DMS 273 (cell line): ENCODE results near the gene SLC52A3.

Source experiments
- DNase-seq: peaks from one replicate; lab custom pipeline; 2025; ENCODE audit not compliant: unreplicated experiment; lab: John Stamatoyannopoulos, UW

SLC52A3 gene

GRCh38 chr20:770691-771090 lies 2.4 kb upstream of the SLC52A3 start:
- DNase-seq = no peak

DNA sequence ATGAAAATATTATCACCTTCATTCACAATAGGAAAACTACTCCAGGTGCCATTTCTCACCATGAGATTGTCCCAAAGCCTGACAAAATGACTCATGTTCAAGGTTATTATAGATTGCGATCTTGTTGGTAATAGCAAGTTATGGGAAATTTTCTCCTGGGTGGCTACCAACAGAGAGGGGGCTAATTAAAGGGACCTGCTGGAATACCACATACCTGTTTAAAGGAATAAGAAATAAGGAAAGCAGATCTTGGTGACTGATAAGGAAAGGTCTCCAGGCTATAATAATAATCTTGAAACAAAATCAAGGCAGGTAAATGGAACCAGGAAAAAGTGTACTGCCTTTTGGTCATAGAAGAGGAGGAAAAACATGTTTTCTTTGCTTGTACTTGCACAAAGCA lies 1.4 kb downstream of the SLC52A3 start:
- DNase-seq = no peak

DNA sequence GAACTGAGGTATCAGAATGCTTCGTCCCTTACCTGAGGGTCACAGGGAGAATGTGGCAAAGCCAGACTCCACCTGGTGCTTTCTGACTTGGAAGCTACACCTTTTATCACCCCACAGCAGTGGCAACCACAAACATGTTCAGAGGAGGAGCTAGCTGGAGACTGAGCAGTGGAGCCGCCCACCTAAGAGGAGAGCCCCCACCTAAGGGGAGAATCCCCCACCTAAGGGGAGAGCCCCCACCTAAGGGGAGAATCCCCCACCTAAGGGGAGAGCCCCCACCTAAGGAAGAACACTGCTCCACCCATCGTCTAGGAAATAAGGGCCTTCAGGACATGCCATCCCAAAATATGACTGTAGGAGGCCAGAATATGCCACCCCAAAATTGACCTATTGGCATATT lies 4.0 kb downstream of the SLC52A3 start:
- no peak for DNase-seq

- DNase-seq = no peak
These were observed 6.6 kb downstream of the SLC52A3 start for GRCh38 chr20:761418-762381.

GRCh38 chr20:760751-761417 lies 7.4 kb downstream of the SLC52A3 start:
- DNase-seq = peak; percentile 43

GRCh38 chr20:757506-757905 lies 10.8 kb downstream of the SLC52A3 start:
- no peak for DNase-seq

DNA sequence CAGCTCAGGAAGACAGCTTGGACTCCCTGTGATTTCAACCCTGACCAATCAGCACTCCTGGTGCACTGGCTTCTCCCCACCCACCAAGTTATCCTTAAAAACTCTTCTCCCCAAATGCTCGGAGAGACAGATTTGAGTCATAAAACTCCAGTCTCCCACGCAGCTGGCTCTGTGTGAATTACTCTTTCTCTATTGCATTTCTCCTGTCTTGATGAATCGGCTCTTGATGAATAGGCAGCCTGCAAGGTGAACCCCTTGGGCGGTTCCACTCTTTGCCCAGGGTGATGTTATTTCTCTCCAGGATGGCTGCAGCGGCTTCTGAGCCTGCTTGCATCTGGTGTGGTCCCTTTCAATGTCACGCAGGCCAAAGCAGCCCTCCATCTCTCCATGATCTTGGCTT lies 12.4 kb downstream of the SLC52A3 start:
- no peak for DNase-seq

- DNase-seq = no peak
These were observed 13.4 kb downstream of the SLC52A3 start for GRCh38 chr20:754904-755303.

DNA sequence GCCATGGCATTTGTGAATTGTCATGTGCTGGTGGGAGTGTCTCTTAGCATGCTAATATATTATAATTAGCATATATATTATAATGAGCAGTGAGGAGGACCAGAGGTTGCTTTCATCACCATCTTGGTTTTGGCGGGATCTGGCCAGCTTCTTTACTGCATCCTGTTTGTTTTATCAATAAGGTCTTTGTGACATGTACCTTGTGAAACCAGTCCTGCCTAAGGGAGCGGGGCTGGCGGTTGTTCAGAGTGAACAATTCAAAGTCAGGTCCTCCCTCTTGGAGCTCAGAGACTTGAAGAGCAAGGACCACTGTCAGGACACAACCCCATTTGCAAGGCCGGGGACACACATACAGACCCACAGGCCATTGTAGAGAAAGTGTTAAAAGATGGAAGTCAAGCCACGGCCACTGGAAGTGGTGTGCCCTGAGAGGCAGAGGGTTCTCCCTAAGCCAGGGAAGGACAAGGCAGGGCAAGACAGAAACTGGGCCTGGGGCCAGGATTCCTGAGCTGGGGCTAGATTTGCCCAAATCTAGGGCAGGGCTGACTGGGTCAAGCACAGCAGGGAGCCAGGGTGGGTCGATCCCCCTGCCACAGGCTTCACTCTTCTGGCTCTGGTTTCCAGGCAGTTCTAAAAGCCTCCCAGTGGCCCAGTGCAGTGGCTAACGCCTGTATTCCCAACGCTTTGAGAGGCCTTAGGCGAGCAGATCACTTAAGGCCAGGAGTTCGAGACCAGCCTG lies 14.2 kb downstream of the SLC52A3 start:
- no peak for DNase-seq

- peak; percentile 31 for DNase-seq
These were observed 15.2 kb downstream of the SLC52A3 start for GRCh38 chr20:753136-753535.

- no peak for DNase-seq
These were observed 16.0 kb downstream of the SLC52A3 start for GRCh38 chr20:752291-752690.

- no peak for DNase-seq
These were observed 16.5 kb downstream of the SLC52A3 start for GRCh38 chr20:751761-752160.

DNA sequence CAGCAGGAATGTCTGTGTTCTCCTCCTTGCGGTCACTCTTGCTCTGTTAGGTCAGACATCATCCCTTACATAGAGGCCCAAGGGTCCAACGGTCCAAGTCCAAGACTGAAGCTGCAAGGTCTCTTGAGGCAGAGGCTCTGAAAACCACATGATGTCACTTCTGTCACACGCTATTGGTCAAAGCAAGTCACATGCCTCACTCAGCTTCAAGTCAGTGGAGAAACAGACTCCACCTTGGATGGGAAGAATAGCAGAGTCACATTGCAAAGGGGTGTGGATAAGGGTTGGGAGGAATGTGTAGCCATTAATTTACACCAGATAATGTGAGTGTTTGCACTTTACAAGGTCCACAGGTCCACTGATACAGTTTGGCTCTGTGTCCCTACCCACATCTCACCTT lies 17.5 kb downstream of the SLC52A3 start:
- DNase-seq = peak; percentile 21

- peak; percentile 31 for DNase-seq
These were observed 22.5 kb downstream of the SLC52A3 start for GRCh38 chr20:745683-746301.

- no peak for DNase-seq
These were observed 26.1 kb downstream of the SLC52A3 start for GRCh38 chr20:742156-742555.

DNA sequence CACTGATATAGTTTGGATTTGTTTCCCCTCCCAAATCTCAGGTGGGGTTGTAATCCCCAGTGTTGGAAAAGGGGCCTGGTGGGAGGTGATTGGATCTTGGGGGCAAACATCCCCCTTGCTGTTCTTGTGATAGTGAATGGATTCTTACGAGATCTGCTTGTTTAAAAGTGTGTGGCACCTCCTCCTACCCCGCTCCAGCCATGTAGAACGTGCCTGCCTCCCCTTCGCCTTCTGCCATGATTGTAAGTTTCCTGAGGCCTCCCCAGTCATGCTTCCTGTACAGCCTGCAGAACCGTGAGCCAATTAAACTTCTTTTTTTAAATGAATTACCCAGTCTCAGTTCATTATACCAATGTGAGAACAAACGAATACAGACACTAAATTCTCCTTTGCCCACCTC lies 26.7 kb downstream of the SLC52A3 start:
- DNase-seq = no peak

- DNase-seq = no peak
These were observed 28.1 kb downstream of the SLC52A3 start for GRCh38 chr20:740162-740561.

DNA sequence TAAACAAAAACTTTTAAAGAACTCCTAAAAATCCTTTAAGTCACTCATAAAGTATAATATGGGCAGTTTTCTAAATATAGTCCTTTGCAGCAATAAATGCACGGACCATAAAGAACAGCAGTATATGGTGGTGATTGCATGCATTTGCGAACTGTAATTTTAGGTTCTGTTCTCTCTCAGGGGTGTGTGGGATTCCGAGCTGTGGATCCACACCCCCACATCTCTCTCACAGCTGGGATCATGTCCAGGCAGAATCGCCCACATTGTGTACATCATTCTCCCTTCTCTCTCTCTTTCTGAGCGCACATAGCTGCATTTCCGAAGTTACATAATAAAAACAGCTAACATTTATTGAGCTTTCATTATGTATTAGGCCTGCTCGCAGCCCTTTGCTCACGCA lies 28.6 kb downstream of the SLC52A3 start:
- DNase-seq = no peak

- no peak for DNase-seq
These were observed 34.4 kb downstream of the SLC52A3 start for GRCh38 chr20:733861-734260.

GRCh38 chr20:732727-733126 lies 35.6 kb downstream of the SLC52A3 start:
- peak; percentile 19 for DNase-seq

DNA sequence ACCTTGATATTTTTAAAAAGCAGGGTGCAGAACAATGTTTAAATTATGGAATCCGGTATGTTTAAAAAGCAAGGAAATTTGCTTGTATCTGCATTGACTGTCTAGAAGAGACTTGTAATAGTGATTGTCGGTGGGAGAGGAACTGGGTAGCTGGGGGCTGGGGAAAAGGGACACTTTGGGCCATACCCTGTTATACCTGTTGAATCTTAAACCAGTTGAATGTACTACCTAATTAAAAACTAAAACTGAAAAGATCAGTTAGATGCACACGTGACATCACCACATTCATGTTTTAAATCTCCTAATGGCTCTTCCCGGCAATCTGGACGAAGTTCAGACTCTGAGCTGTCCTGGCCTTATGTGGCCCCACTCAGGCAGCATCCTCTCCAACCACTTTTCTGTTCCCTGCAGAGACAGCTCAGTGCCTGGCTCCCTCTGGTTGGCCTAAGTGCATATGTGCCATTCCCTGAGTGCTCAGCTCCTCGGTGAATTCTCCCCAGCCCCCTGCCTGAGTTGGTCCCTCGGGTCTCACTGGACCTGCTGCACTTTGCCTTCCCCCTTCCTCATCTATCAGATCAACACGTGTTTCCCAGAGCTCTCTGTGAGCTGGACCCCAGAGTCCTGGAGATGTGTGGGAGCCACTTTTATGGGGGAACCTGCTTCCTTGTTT lies 36.3 kb downstream of the SLC52A3 start:
- DNase-seq = no peak
